Testis (tissue), 3 donors: Measurements from ENCODE around the gene SMC1B. TPM values are rescaled to one million over a fixed set of nuclear protein-coding genes. Genes with fewer than 3 reads are reported as not detected.

Experiments used
- DNase-seq: peaks from one replicate; pipeline ENCODE4 v3.0.0-alpha.2; 2019
- H3K27ac ChIP-seq, 2 donors: fragments of 200-600 bp; sonication (generic); one replicate each; pipeline ENCODE4 v1.5.1; 2019
- H3K27me3 ChIP-seq: fragments of 200-600 bp; sonication (generic); one replicate; pipeline ENCODE4 v1.5.1; 2019
- H3K36me3 ChIP-seq: fragments of 200-600 bp; sonication (generic); one replicate; pipeline ENCODE4 v1.5.1; 2017; ENCODE audit warnings: low read depth; ENCODE audit errors: missing control alignments
- H3K4me1 ChIP-seq: fragments of 200-600 bp; sonication (generic); one replicate; pipeline ENCODE4 v1.5.1; 2019
- H3K4me3 ChIP-seq, 2 donors: fragments of 200-600 bp; sonication (generic); one replicate each; pipeline ENCODE4 v1.5.1; 2017 to 2019
- H3K9me3 ChIP-seq: fragments of 200-600 bp; sonication (generic); one replicate; pipeline ENCODE4 v1.5.1; 2017
- POLR2A ChIP-seq: fragments of 450-650 bp; IDR thresholded peaks from one replicate; pipeline ENCODE4 v1.6.1; 2017; ENCODE audit warnings: antibody characterized with exemption, mild to moderate bottlenecking, moderate library complexity
- WGBS, 2 donors: methylation state at CpG; one replicate each; pipeline ENCODE4 v1.1.5; 2018; 5-methylcytosine and 5-hydroxymethylcytosine counted together
- intact Hi-C: fragments of 100-400 bp; cut with DNase I; formaldehyde crosslinking; loops from one replicate; pipeline ENCODE4 v1.15.1; 2023; ENCODE audit warnings: low total_unique reads
- polyA plus RNA-seq: library from polyadenylated mRNA; stranded (reverse); fragments of 350-450 nt; fragmentation: Illumina TruSeq; extraction: RNeasy Lipid Tissue Mini Kit (QIAGEN cat#74804); gene quantifications from one replicate; pipeline ENCODE4 v1.2.3, GENCODE V29; 2014; ENCODE audit warnings: low read depth, low replicate concordance; ENCODE audit not compliant: insufficient read depth
- total RNA-seq, 2 donors: library from RNA; depleted of rRNA; stranded (reverse); fragments of >200 nt; gene quantifications; one replicate each; pipeline ENCODE4 v1.2.3, GENCODE V29; 2016
- TF ChIP-seq, protein P1 (sequence below), 3 experiments: fragments of 450-650 bp in 2 of 3; fragments of 200-600 bp in 1 of 3; sonication (generic) in 1 of 3; IDR thresholded peaks; one replicate each; pipeline ENCODE4 v1.5.1; 2016 to 2019; ENCODE audit warnings: antibody characterized with exemption in 3 of 3, mild to moderate bottlenecking in 2 of 3, moderate library complexity in 1 of 3

Gene SMC1B
- total and polyA plus RNA-seq, 3 donors from 2014 or later: 10.1 to 46.8 (median 24.7) TPM

DNA sequence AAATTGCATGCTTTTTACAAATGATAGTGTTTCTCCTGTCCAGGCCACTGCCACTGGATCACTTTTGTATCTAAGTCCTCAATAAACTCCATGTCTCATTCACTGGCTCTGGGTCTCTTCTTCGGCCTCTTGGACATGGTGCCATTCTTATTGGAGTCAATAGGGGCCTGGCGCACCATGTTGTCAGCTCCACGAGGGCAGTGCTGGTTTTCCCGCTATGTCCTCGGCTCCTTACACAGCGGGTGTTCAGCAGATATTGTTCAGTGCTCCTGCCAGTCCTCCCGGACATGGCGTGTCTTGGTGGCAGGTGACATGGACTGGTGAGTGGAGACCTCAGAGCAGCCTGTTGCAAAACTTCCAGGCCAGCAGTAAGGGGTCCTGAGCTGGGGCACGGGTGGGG is 107.3 kb downstream of the SMC1B start:
- 96 to 98% methylated on average over 9 of the region's 9 CpGs for WGBS, 2 donors
- no peak for DNase-seq
- intact Hi-C loops: no loop called here
- Histone ChIP-seq H3K27me3 (no peaks in the 10 kb centered on the region), H3K4me3 (no peak overlapping the region), H3K36me3 (no peaks in the 10 kb centered on the region), H3K27ac (no peak overlapping the region), H3K9me3 (no peaks in the 10 kb centered on the region), H3K4me1 (peaks cover 6% of the 10 kb centered on the region)
- TF ChIP-seq, protein P1, sequence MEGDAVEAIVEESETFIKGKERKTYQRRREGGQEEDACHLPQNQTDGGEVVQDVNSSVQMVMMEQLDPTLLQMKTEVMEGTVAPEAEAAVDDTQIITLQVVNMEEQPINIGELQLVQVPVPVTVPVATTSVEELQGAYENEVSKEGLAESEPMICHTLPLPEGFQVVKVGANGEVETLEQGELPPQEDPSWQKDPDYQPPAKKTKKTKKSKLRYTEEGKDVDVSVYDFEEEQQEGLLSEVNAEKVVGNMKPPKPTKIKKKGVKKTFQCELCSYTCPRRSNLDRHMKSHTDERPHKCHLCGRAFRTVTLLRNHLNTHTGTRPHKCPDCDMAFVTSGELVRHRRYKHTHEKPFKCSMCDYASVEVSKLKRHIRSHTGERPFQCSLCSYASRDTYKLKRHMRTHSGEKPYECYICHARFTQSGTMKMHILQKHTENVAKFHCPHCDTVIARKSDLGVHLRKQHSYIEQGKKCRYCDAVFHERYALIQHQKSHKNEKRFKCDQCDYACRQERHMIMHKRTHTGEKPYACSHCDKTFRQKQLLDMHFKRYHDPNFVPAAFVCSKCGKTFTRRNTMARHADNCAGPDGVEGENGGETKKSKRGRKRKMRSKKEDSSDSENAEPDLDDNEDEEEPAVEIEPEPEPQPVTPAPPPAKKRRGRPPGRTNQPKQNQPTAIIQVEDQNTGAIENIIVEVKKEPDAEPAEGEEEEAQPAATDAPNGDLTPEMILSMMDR (IDR thresholded peaks at IDR 0.05): no peak
- TF ChIP-seq POLR2A: no peak

DNA sequence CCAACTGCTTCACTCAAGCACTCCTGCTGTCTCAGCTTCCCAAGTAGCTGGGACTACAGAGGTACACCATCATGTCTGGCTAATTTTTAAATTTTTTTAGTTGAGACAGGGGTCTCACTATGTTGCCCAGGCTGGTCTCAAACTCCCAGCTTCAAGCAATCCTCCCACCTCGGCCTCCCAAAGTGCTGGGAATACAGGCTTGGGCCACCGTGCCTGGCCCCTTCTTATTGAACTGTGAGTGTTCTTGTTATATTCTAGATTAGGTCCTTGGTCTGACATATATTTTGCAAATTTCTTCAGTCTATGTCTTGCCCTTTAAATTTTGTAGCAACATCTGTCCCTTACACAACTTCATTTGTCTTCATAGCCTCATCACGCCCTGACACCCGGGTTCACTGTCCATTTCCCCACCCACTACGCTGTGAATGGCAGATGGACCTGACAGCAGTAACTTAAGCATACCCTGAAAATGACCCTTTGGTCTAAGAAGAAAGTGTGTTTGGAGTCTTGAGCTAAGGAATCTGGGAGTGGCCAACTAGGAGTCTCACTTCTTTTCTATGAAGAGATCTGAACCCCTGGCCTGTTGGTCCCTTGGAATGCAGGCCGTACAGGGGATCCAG is 107.8 kb downstream of the SMC1B start:
- 78 to 79% methylated on average over 6 of the region's 6 CpGs for WGBS, 2 donors
- Histone ChIP-seq H3K27ac (no peak overlapping the region), H3K27me3 (no peaks in the 10 kb centered on the region), H3K4me3 (no peak overlapping the region), H3K36me3 (no peaks in the 10 kb centered on the region), H3K9me3 (no peaks in the 10 kb centered on the region), H3K4me1 (peaks cover under 1% of the 10 kb centered on the region)
- intact Hi-C loops: no loop called here
- no peak for DNase-seq
- no peak for TF ChIP-seq POLR2A
- TF ChIP-seq, protein P1 (IDR thresholded peaks at IDR 0.05): no peak

DNA sequence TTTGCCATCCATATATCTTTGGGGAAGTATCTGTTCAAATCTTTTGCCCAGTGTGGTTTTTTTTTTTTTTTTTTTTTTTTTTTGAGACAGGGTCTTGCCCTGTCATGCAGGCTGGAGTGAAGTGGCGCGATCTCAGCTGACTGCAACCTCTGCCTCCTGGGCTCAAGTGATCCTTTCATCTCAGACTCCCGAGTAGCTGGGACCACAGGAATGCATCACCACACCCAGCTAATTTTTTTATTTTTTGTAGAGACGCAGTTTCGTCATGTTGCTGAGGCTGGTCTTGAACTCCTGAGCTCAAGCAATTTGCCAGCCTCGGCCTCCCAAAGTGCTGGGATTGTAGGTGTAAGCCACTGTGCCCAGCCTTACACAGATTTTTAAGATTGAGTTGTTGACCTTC is 108.4 kb downstream of the SMC1B start:
- H3K36me3 ChIP-seq: no peaks in the 10 kb centered on the region
- DNase-seq: no peak
- H3K27me3 ChIP-seq: no peaks in the 10 kb centered on the region
- no peaks in the 10 kb centered on the region for H3K4me1 ChIP-seq
- WGBS, 2 donors: 87 to 91% methylated on average over 6 of the region's 6 CpGs
- intact Hi-C loops: no loop called here
- no peak overlapping the region for H3K4me3 ChIP-seq
- H3K27ac ChIP-seq: no peak overlapping the region
- no peaks in the 10 kb centered on the region for H3K9me3 ChIP-seq
- no peak for TF ChIP-seq POLR2A
- TF ChIP-seq, protein P1 (IDR thresholded peaks at IDR 0.05): no peak

DNA sequence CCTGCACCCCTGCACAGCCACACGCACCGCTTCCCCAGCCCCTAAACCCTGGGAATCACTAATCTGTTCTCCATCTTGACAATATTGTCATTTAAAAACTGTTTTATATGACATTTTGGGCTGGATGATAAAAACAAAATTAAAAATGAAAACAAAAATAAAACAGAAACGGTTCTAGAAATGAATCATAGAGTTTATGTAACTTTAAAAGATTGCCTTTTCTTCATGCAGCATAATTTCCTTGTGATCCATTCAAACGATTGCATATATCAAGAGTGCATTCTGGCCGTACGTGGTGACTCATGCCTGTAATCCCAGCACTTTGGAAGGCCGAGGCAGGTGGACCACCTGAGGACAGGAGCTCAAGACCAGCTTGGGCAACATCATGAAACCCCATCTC is 110.2 kb downstream of the SMC1B start:
- H3K27me3 ChIP-seq: no peaks in the 10 kb centered on the region
- no peaks in the 10 kb centered on the region for H3K36me3 ChIP-seq
- H3K27ac ChIP-seq: no peak overlapping the region
- no peak overlapping the region for H3K4me3 ChIP-seq
- intact Hi-C loops: no loop called here
- no peaks in the 10 kb centered on the region for H3K4me1 ChIP-seq
- no peaks in the 10 kb centered on the region for H3K9me3 ChIP-seq
- 81 to 85% methylated on average over 7 of the region's 7 CpGs for WGBS, 2 donors
- DNase-seq: no peak
- no peak for TF ChIP-seq POLR2A
- TF ChIP-seq, protein P1 (IDR thresholded peaks at IDR 0.05): no peak

DNA sequence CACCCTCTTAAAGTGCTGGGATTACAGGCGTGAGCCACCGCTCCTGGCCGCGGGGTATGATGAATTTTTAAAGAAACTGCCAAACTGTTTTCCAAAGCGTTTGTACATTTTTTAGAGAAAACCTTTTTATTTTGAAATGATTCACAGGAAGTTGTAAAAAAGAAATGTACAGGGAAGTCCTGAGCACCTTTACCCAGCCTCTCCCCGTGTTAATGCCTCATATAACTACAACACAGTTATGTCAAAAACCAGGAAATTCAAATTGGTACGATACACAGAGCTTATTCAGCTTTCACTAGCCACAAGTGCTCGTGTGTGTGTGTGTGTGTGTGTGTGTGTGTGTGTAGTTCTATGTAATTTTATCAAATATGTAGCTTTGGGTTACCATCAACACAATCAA is 110.6 kb downstream of the SMC1B start:
- H3K4me3 ChIP-seq: no peak overlapping the region
- intact Hi-C loops: no loop called here
- no peaks in the 10 kb centered on the region for H3K4me1 ChIP-seq
- H3K36me3 ChIP-seq: no peaks in the 10 kb centered on the region
- no peaks in the 10 kb centered on the region for H3K27me3 ChIP-seq
- H3K27ac ChIP-seq: no peak overlapping the region
- 79 to 87% methylated on average over 8 of the region's 8 CpGs for WGBS, 2 donors
- TF ChIP-seq POLR2A: no peak
- TF ChIP-seq, protein P1 (IDR thresholded peaks at IDR 0.05): no peak
- no peak for DNase-seq
- H3K9me3 ChIP-seq: no peaks in the 10 kb centered on the region
